HEK293 (cell line): Measurements from ENCODE around the gene RXFP4.

ENCODE experiments used
- CTCF ChIA-PET: fragments of 350-600 bp; formaldehyde crosslinking; extraction: SDS; loops from one replicate; lab custom pipeline; 2021; ENCODE audit warnings: antibody characterized with exemption; lab: Yijun Ruan, JAX
- POLR2A ChIA-PET: fragments of 300-600 bp; formaldehyde crosslinking; extraction: SDS; loops from one replicate; lab custom pipeline; 2020; ENCODE audit warnings: antibody characterized with exemption, inconsistent platforms; lab: Yijun Ruan, JAX
- H3K27ac ChIP-seq: fragments of 200-500 bp; sonication (Bioruptor generic); 2 replicates; pipeline ENCODE4 v1.5.1; 2014; ENCODE audit warnings: low read depth, low read length, control low read depth, inconsistent platforms; ENCODE audit errors: extremely low read depth
- H3K36me3 ChIP-seq, 2 experiments: fragments of 200-500 bp in 1 of 2; sonication (Bioruptor generic) in 1 of 2; 1 replicate in 1 of 2; 2 replicates in 1 of 2; pipeline ENCODE4 v1.5.1; 2014 to 2017; ENCODE audit warnings: inconsistent platforms in 2 of 2, low read length in 2 of 2; ENCODE audit not compliant: control insufficient read depth in 2 of 2, insufficient read depth in 1 of 2
- H3K4me1 ChIP-seq: fragments of 200-500 bp; sonication (Bioruptor generic); 2 replicates; pipeline ENCODE4 v1.5.1; 2014; ENCODE audit warnings: mild to moderate bottlenecking, low read length, inconsistent platforms; ENCODE audit not compliant: control insufficient read depth, insufficient read depth
- H3K4me3 ChIP-seq: 2 replicates; pipeline ENCODE4 v1.5.1; 2011; ENCODE audit warnings: low read depth, mild to moderate bottlenecking, control low read depth, low read length, moderate library complexity
- H3K9me3 ChIP-seq: fragments of 200-500 bp; sonication (Bioruptor generic); 2 replicates; pipeline ENCODE4 v1.5.1; 2014; ENCODE audit warnings: low read depth, low read length, inconsistent platforms; ENCODE audit not compliant: control insufficient read depth, insufficient read depth
- RBAK ChIP-seq: fragments of 450-650 bp; formaldehyde crosslinking; IDR thresholded peaks from 2 replicates; pipeline ENCODE4 v1.5.1; 2016; ENCODE audit warnings: missing biosample characterization, missing genetic modification characterization
- REPIN1 ChIP-seq: fragments of 450-650 bp; formaldehyde crosslinking; IDR thresholded peaks from 2 replicates; pipeline ENCODE4 v1.5.1; 2017; ENCODE audit warnings: missing biosample characterization, missing genetic modification characterization, low read depth
- SP2 ChIP-seq: fragments of 450-650 bp; formaldehyde crosslinking; IDR thresholded peaks from 2 replicates; pipeline ENCODE4 v1.5.1; 2016; ENCODE audit warnings: missing biosample characterization, missing genetic modification characterization
- YY1 ChIP-seq: fragments of 450-650 bp; formaldehyde crosslinking; IDR thresholded peaks from 2 replicates; pipeline ENCODE4 v1.5.1; 2018; ENCODE audit warnings: missing biosample characterization, missing genetic modification characterization
- ZNF112 ChIP-seq: fragments of 450-650 bp; formaldehyde crosslinking; IDR thresholded peaks from 2 replicates; pipeline ENCODE4 v1.5.0; 2017; ENCODE audit warnings: missing biosample characterization, missing genetic modification characterization
- ZNF114 ChIP-seq: fragments of 450-650 bp; formaldehyde crosslinking; IDR thresholded peaks from 2 replicates; pipeline ENCODE4 v1.5.0; 2017; ENCODE audit warnings: missing biosample characterization, missing genetic modification characterization
- ZNF174 ChIP-seq: fragments of 450-650 bp; formaldehyde crosslinking; IDR thresholded peaks from 2 replicates; pipeline ENCODE4 v1.5.0; 2017; ENCODE audit warnings: missing biosample characterization, mild to moderate bottlenecking, missing genetic modification characterization
- ZNF335 ChIP-seq: fragments of 450-650 bp; formaldehyde crosslinking; conservative IDR thresholded peaks from 2 replicates; pipeline ENCODE4 v1.5.1; 2016; ENCODE audit warnings: missing biosample characterization, missing genetic modification characterization
- ZNF423 ChIP-seq: fragments of 450-650 bp; formaldehyde crosslinking; IDR thresholded peaks from 2 replicates; pipeline ENCODE4 v1.5.1; 2016; ENCODE audit warnings: missing biosample characterization, missing genetic modification characterization
- ZNF48 ChIP-seq: fragments of 450-650 bp; formaldehyde crosslinking; IDR thresholded peaks from 2 replicates; pipeline ENCODE4 v1.5.1; 2016; ENCODE audit warnings: missing biosample characterization, missing genetic modification characterization
- ZNF571 ChIP-seq: fragments of 450-650 bp; formaldehyde crosslinking; IDR thresholded peaks from 2 replicates; pipeline ENCODE4 v1.5.0; 2017; ENCODE audit warnings: missing biosample characterization, missing genetic modification characterization
- ZNF621 ChIP-seq: fragments of 450-650 bp; formaldehyde crosslinking; IDR thresholded peaks from 2 replicates; pipeline ENCODE4 v1.5.1; 2017; ENCODE audit warnings: missing biosample characterization, missing genetic modification characterization
- ZNF654 ChIP-seq: fragments of 450-650 bp; formaldehyde crosslinking; IDR thresholded peaks from 2 replicates; pipeline ENCODE4 v1.5.1; 2016; ENCODE audit warnings: low read depth, missing biosample characterization, missing genetic modification characterization
- ZNF785 ChIP-seq: fragments of 450-650 bp; formaldehyde crosslinking; IDR thresholded peaks from 2 replicates; pipeline ENCODE4 v1.5.1; 2016; ENCODE audit warnings: missing biosample characterization, missing genetic modification characterization
- ZNF830 ChIP-seq: fragments of 450-650 bp; IDR thresholded peaks from 2 replicates; pipeline ENCODE4 v1.5.0; 2018; ENCODE audit warnings: missing biosample characterization, missing genetic modification characterization, low read depth, mild to moderate bottlenecking, moderate library complexity
- TF ChIP-seq, protein P1 (sequence below): fragments of 450-650 bp; formaldehyde crosslinking; IDR thresholded peaks from 2 replicates; pipeline ENCODE4 v1.5.1; 2017; ENCODE audit warnings: missing biosample characterization, missing genetic modification characterization
- TF ChIP-seq, protein P2 (sequence below): fragments of 450-650 bp; formaldehyde crosslinking; IDR thresholded peaks from 2 replicates; pipeline ENCODE4 v1.5.1; 2017; ENCODE audit warnings: missing biosample characterization, missing genetic modification characterization
- TF ChIP-seq, protein P3 (sequence below): fragments of 450-650 bp; IDR thresholded peaks from 2 replicates; pipeline ENCODE4 v1.5.1; 2018; ENCODE audit warnings: missing biosample characterization, mild to moderate bottlenecking, missing genetic modification characterization
- TF ChIP-seq, protein P4 (sequence below): fragments of 450-650 bp; formaldehyde crosslinking; IDR thresholded peaks from 2 replicates; pipeline ENCODE4 v1.5.1; 2016; ENCODE audit warnings: missing biosample characterization, missing genetic modification characterization, borderline replicate concordance

The RXFP4 gene

DNA sequence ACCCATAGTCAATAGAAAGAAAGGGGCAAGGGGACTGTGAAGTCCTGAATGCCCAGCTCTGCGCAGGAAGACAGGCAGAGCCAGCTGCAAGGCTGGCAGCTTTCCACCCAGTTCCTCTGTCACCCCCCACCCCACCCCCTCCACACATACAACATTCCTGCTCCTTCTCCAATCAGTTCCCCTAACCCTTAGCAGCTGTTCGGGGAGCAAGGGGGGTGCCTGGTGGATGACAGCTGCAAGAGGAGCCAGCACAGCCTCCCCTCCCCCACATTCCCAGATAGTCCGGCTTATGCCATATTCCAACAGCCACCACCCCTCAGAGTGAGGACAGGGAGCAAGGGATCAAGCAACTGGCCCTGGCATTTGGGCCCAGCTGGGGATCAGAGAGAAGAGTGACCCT lies 27.2 kb downstream of the RXFP4 start:
- H3K4me1 ChIP-seq: no peaks in the 10 kb centered on the region; the same call in 1 of the 2 replicates
- TF ChIP-seq ZNF830 (tag by site-specific recombination): no peak
- TF ChIP-seq, protein P1, sequence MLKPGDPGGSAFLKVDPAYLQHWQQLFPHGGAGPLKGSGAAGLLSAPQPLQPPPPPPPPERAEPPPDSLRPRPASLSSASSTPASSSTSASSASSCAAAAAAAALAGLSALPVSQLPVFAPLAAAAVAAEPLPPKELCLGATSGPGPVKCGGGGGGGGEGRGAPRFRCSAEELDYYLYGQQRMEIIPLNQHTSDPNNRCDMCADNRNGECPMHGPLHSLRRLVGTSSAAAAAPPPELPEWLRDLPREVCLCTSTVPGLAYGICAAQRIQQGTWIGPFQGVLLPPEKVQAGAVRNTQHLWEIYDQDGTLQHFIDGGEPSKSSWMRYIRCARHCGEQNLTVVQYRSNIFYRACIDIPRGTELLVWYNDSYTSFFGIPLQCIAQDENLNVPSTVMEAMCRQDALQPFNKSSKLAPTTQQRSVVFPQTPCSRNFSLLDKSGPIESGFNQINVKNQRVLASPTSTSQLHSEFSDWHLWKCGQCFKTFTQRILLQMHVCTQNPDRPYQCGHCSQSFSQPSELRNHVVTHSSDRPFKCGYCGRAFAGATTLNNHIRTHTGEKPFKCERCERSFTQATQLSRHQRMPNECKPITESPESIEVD (tag by site-specific recombination): no peak
- TF ChIP-seq ZNF114 (tag by site-specific recombination): no peak
- TF ChIP-seq, protein P2, sequence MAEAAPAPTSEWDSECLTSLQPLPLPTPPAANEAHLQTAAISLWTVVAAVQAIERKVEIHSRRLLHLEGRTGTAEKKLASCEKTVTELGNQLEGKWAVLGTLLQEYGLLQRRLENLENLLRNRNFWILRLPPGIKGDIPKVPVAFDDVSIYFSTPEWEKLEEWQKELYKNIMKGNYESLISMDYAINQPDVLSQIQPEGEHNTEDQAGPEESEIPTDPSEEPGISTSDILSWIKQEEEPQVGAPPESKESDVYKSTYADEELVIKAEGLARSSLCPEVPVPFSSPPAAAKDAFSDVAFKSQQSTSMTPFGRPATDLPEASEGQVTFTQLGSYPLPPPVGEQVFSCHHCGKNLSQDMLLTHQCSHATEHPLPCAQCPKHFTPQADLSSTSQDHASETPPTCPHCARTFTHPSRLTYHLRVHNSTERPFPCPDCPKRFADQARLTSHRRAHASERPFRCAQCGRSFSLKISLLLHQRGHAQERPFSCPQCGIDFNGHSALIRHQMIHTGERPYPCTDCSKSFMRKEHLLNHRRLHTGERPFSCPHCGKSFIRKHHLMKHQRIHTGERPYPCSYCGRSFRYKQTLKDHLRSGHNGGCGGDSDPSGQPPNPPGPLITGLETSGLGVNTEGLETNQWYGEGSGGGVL (tag by site-specific recombination): no peak
- TF ChIP-seq ZNF48: no peak
- TF ChIP-seq ZNF174: no peak
- no peak for TF ChIP-seq ZNF112 (tag by site-specific recombination)
- no peak for TF ChIP-seq ZNF335 (tag by site-specific recombination)
- TF ChIP-seq, protein P3, sequence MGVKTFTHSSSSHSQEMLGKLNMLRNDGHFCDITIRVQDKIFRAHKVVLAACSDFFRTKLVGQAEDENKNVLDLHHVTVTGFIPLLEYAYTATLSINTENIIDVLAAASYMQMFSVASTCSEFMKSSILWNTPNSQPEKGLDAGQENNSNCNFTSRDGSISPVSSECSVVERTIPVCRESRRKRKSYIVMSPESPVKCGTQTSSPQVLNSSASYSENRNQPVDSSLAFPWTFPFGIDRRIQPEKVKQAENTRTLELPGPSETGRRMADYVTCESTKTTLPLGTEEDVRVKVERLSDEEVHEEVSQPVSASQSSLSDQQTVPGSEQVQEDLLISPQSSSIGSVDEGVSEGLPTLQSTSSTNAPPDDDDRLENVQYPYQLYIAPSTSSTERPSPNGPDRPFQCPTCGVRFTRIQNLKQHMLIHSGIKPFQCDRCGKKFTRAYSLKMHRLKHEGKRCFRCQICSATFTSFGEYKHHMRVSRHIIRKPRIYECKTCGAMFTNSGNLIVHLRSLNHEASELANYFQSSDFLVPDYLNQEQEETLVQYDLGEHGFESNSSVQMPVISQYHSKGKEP (tag by site-specific recombination): no peak
- TF ChIP-seq RBAK (tag by site-specific recombination): no peak
- TF ChIP-seq, all 188 proteins: peak for 0
- CTCF ChIA-PET: interaction anchor here (0.6 to 1.5 kb wide), 3 partner anchors 10 to 98 kb away, joined by 3 to 5 read pairs (median 4); partner anchors contain the start of gene ARHGEF2
- Histone ChIP-seq H3K4me3 (no peak overlapping the region), H3K36me3 (peaks cover 19 to 63% of the 10 kb centered on the region in 2 experiments), H3K9me3 (no peaks in the 10 kb centered on the region), H3K27ac (no peak overlapping the region)
- POLR2A ChIA-PET: interaction anchor here (1.5 to 1.6 kb wide), 2 partner anchors 9 to 28 kb away, joined by 4 to 7 read pairs; partner anchors contain the start of gene RXFP4

DNA sequence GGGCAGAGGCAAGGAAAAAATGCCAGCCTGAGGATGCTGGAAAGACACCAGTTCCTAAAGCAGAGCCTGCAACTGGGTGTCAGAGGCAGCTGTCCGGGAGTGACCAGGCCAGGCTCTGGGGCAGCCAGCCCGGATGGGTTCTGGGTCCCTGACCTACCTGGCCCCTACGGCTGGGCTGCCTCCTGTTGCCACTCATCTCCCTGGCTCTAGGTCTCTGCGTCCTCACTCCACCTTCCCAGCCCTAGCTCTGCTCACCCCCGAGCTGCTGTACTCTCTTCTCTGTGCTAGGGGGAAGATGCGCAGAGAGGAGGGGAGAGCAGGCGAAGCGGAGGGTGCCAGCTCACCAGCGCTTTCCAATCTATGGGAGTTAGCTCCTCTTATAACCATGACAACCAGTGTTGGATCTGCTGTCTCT lies 27.9 kb downstream of the RXFP4 start:
- Histone ChIP-seq H3K27ac (no peak overlapping the region), H3K36me3 (peaks cover 18 to 63% of the 10 kb centered on the region in 2 experiments)
- TF ChIP-seq SP2 (tag by site-specific recombination) (no peak), ZNF621 (no peak), REPIN1 (tag by site-specific recombination) (no peak), ZNF423 (no peak), ZNF571 (no peak), YY1 (no peak), ZNF654 (tag by site-specific recombination) (no peak), ZNF785 (no peak), ZNF114 (tag by site-specific recombination) (no peak)
- TF ChIP-seq, protein P2 (tag by site-specific recombination): no peak
- TF ChIP-seq, protein P4, sequence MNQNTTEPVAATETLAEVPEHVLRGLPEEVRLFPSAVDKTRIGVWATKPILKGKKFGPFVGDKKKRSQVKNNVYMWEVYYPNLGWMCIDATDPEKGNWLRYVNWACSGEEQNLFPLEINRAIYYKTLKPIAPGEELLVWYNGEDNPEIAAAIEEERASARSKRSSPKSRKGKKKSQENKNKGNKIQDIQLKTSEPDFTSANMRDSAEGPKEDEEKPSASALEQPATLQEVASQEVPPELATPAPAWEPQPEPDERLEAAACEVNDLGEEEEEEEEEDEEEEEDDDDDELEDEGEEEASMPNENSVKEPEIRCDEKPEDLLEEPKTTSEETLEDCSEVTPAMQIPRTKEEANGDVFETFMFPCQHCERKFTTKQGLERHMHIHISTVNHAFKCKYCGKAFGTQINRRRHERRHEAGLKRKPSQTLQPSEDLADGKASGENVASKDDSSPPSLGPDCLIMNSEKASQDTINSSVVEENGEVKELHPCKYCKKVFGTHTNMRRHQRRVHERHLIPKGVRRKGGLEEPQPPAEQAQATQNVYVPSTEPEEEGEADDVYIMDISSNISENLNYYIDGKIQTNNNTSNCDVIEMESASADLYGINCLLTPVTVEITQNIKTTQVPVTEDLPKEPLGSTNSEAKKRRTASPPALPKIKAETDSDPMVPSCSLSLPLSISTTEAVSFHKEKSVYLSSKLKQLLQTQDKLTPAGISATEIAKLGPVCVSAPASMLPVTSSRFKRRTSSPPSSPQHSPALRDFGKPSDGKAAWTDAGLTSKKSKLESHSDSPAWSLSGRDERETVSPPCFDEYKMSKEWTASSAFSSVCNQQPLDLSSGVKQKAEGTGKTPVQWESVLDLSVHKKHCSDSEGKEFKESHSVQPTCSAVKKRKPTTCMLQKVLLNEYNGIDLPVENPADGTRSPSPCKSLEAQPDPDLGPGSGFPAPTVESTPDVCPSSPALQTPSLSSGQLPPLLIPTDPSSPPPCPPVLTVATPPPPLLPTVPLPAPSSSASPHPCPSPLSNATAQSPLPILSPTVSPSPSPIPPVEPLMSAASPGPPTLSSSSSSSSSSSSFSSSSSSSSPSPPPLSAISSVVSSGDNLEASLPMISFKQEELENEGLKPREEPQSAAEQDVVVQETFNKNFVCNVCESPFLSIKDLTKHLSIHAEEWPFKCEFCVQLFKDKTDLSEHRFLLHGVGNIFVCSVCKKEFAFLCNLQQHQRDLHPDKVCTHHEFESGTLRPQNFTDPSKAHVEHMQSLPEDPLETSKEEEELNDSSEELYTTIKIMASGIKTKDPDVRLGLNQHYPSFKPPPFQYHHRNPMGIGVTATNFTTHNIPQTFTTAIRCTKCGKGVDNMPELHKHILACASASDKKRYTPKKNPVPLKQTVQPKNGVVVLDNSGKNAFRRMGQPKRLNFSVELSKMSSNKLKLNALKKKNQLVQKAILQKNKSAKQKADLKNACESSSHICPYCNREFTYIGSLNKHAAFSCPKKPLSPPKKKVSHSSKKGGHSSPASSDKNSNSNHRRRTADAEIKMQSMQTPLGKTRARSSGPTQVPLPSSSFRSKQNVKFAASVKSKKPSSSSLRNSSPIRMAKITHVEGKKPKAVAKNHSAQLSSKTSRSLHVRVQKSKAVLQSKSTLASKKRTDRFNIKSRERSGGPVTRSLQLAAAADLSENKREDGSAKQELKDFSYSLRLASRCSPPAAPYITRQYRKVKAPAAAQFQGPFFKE (tag by site-specific recombination): no peak

More for the DNA sequence above, 27.9 kb downstream of the RXFP4 start:
- ChIA-PET POLR2A (interaction anchor here (1.5 kb wide), 1 partner anchor 29 kb away, joined by 4 read pairs; the partner anchor contains the start of gene RXFP4), CTCF (interaction anchor here (0.6 to 1.5 kb wide), 3 partner anchors 9 to 97 kb away, joined by 3 to 5 read pairs (median 4); partner anchors contain the start of gene ARHGEF2)
- H3K4me3 ChIP-seq: no peak overlapping the region
- no peaks in the 10 kb centered on the region for H3K9me3 ChIP-seq
- H3K4me1 ChIP-seq: no peaks in the 10 kb centered on the region; the same call in 1 of the 2 replicates
